ENCODE data around the gene SYAP1.

- TF ChIP-seq CTCF (IDR thresholded peaks at IDR 0.05) (no peak), ZFX (IDR thresholded peaks at IDR 0.05; ENCODE audit: borderline replicate concordance) (no peak)
Observed at GRCh38 chrX:16711893-16712547, 7.4 kb upstream of the SYAP1 start.

Measured in 22Rv1 (cell line).